Stimulated activated naive CD4-positive, alpha-beta T cell treated with Interleukin-2 at 50 U/mL for 16 hours (primary cell): ENCODE measurements around the gene AUH.

ENCODE experiments used
- DNase-seq: peaks from one replicate; lab custom pipeline; 2025; lab: John Stamatoyannopoulos, UW

AUH gene

DNA sequence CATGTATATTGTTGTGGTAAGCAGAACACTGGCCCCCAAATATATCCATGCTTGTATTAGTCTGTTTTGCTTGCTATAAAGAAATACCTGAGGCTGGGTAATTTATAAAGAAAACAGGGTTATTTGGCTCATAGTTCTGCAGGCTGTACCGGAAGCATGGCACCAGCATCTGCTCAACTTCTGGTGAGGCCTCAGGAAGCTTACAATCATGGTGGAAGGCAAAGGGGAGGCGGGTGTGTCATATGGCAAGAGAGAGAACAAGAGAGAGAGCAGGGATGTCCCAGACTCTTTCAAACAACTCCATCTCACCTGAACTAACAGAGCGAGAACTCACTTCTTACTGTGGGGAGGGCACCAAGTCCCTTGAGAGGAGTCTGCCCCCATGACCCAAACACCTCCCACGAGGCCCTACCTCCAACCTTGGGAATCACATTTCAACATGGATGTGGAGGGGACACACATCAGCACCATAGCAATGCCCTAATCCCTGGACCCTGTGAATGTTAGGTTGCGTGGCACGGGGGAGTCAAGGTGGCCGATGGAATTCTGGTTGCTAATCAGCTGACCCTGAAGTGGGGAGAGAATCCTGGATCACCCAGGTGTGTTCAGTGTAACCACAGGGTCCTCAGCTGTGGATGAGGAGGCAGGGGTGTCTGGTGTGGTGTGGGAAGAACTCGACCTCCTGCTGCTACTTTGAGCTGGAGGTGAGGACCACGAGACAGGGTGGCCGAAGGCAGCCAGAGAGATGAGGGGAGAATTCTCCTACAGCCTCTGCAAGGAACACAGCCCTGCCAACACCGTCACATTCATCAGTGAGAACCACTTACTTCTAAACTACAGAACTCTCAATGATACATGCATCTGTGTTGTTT lies 172.8 kb downstream of the AUH start:
- DNase-seq, result no peak

DNA sequence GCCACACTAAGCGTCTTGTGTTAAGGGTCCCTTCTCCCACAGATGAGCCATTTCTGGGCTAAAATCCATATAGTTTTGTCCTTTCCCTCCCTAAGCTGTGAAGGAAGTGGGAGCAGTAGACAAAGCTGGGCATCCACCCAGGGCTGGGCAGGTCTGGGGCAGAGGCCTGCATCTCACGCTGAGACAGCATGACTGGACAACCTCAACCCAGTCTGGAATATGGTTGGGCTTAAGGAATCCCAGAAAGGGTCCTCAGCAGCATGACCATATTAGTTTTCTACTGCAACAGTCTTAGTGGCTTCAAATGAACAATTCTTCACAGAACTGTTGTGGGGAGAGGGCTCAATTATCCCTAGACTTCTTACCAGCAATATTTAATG lies 173.8 kb downstream of the AUH start:
- DNase-seq, result no peak

GRCh38 chr9:91187311-91187964 lies 174.3 kb downstream of the AUH start:
- DNase-seq, result no peak

- no peak for DNase-seq
Observed at GRCh38 chr9:91186632-91187108, 175.0 kb downstream of the AUH start.

DNA sequence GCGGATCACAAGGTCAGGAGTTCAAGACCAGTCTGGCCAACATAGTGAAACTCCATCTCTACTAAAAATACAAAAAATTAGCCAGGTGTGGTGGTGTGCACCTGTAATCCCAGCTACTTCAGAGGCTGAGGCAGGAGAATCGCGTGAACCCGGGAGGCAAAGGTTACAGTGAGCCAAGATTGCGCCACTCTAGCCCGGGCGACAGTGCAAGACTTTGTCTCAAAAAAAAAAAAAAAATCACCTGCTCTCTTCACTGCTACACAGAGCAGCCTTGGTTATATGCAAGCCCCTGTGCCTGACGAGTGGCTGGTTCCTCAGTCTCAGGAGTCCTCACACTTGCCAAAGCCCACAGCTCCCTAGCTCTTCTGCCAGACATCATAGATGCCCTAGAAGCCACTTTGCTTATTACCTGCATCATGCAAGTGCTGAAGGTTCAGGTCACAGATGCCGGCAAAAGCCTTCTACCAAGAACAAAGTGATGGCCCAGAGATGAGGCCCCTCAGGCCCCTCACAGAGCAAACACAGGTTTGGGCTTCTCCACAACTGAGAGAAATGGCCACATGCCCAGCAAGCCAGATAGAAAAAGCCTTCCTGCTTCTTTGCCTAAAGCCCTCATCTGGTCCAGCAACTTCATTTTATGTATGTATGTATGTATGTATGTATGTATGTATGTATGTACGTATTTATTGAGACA lies 176.4 kb downstream of the AUH start:
- no peak for DNase-seq

GRCh38 chr9:91182429-91183225 lies 179.1 kb downstream of the AUH start:
- DNase-seq, result no peak

DNA sequence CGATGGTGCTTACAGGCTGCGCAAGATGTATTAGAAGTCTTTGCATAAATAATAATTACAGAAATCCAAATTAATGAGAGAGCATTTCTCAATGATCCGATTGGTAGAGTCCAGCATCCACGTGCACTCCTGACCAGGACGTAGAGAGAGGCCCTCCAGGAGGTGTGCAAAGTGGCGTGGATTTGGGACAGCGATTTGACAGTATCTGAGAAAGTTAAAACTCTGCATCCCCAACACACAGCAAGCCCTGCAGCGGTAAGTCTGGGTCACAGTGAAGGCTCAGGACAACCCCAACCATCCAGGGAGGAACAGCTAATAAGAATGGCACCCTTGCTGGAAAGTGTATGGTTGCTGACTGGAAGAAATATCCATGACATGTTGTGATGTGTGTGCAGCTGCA lies 180.2 kb downstream of the AUH start:
- DNase-seq, result no peak

DNA sequence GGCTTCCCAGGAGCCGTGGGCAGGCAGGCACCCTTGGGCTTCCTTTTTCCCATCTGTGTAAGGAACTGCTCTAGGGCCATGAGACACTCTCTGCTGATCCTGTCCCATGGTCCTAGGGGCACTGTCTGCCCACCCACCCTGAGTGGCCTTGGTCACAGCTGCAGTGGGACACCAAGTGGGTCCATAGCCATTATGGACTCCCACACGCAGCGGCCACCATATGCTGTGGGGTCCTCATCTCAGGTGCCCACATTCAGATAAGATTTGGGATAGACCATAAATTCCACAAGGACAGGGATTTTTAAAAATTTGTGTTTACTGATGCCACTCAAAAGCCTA lies 180.8 kb downstream of the AUH start:
- DNase-seq, result no peak

DNA sequence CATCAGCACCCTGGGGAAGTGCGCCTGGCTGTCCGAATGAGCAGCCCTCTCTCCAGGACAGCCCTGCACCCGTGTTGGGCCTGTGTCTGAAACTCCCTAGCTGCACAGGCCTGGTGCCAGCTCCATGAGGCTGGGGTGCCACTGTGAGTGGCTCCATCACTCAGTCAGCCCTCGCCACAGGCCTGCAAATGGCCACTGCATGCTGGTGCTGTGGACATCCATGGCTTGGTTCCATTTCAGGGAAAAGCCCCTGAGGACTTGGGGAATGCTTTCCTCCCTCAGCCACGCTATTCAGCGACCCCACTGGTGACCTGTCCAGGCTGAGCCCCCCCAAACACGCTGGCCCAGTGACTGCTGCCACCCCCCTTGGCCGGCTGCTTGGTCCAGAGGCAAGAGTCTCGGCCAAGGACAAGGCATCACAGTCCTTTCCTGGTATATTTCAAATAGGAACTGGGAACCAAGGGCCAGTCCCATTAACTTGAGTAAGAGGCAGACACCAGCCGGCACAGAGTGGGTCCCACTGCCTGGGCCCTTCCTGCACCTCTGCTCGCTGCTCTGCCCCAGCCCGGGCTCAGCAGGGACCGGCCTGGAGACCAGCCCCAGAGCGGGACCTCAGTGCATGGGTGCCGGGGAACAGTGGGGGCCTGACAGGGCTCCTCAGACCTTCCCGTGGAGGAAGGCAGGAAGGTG lies 181.3 kb downstream of the AUH start:
- no peak for DNase-seq

DNA sequence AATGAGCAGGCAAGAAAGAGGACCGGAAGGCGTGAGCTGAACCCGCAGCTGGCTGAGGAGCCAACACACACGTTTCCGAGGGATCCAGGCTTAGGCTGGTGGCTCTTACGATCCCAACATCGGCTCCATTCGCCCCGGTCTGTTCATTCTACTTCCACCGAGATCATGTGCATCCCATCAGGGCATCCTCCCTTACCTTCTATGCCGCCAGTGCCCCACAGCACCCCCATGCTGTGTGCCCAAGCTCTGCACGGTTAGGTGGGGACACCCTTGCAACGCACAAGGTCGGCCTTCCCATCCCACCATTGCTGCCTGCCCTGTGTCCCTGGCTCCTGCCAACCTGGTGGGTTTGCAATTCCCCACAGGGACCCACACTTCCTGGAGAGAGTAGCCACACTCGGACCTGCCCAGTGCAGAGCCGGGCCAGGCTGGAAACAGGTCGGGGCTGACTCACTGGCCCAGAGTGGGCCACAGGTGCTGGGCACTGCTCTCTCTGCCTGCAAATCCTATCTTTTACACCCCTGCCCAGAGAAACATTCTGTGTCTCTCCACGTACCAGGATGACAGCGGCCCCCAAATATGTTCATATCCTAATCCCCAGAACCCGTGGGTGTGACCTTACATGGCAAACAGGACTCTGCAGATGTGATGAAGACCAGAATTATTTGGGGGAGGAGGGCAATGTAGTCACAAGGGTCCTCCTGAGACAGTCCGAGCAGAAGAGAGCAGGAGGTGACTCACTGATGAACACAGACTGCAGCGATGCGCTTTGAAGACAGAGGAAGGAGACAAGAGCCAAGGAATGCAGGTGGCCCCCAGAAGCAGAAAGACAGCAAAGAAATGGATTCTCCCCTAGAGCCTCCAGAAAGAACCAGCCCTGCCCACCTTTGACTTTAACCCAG lies 182.2 kb downstream of the AUH start:
- DNase-seq, result no peak

GRCh38 chr9:91178281-91179236 lies 183.2 kb downstream of the AUH start:
- DNase-seq, result no peak

- DNase-seq, result no peak
Observed at GRCh38 chr9:91177661-91178280, 183.9 kb downstream of the AUH start.

GRCh38 chr9:91177081-91177480 lies 184.6 kb downstream of the AUH start:
- DNase-seq, result no peak

- no peak for DNase-seq
Observed at GRCh38 chr9:91176426-91176825, 185.3 kb downstream of the AUH start.

DNA sequence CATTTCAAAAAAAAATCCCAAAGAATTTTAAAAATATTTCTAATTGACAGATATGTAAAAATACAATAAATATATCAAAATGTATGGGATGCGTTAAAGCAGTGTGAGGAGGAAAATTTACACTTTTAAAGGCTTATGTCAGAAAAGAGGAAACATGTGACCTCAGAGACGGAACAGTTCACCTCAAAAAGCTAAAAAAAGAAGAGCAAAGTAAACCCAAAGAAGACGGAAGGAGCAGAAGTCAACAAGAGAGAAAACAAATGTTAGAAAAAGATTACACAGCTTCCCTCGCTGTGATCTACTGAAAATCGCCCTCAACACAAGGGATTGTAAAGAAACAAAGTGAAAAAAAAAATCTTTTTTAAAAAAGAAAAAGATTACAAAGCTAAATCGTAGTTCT lies 186.9 kb downstream of the AUH start:
- no peak for DNase-seq

GRCh38 chr9:91172329-91172728 lies 189.4 kb downstream of the AUH start:
- no peak for DNase-seq

- no peak for DNase-seq
Observed at GRCh38 chr9:91170951-91171350, 190.8 kb downstream of the AUH start.

GRCh38 chr9:91166796-91167366 lies 194.8 kb downstream of the AUH start:
- DNase-seq, result no peak
